ENCODE results near the gene CDC42BPB.

Gene CDC42BPB

GRCh38 chr14:102888748-102889147, 168.6 kb downstream of the CDC42BPB start:
- DNase-seq = no peak

GRCh38 chr14:102885737-102886447, 171.5 kb downstream of the CDC42BPB start:
- DNase-seq = no peak

GRCh38 chr14:102883554-102883953, 173.8 kb downstream of the CDC42BPB start:
- no peak for DNase-seq

- DNase-seq = no peak
These were observed 174.2 kb downstream of the CDC42BPB start for GRCh38 chr14:102883089-102883541.
